Testis (tissue), 2 donors: Measurements from ENCODE around the gene ERMARD.

Experiments
- CTCF ChIP-seq, 3 experiments: fragments of 450-650 bp in 2 of 3; fragments of 200-600 bp in 1 of 3; sonication (generic) in 1 of 3; IDR thresholded peaks; one replicate each; pipeline ENCODE4 v1.5.1; 2016 to 2019; ENCODE audit warnings: antibody characterized with exemption in 3 of 3, mild to moderate bottlenecking in 2 of 3, moderate library complexity in 1 of 3
- POLR2A ChIP-seq: fragments of 450-650 bp; IDR thresholded peaks from one replicate; pipeline ENCODE4 v1.6.1; 2017; ENCODE audit warnings: antibody characterized with exemption, mild to moderate bottlenecking, moderate library complexity

- TF ChIP-seq CTCF (IDR thresholded peaks at IDR 0.05) (no peak), POLR2A (no peak)
These were observed 43.1 kb downstream of the ERMARD start for GRCh38 chr6:169794317-169795055.
